Stimulated activated CD4-positive, alpha-beta T cell treated with anti-CD3 and anti-CD28 coated beads, Interleukin-12 subunit alpha, Interleukin-12 subunit beta, amount 100 ng/mL, for 48 hours (primary cell): Measurements from ENCODE around the gene TLR9.
"Not testable (repeated sequence)": the region's sequence is repeated elsewhere in the genome, so short reads cannot be mapped to it uniquely, and the experiment has no call there.

Source experiments
- DNase-seq, 3 donors: peaks; one replicate each; pipeline ENCODE4 v3.0.0-alpha.2; 2020; ENCODE audit warnings: low read depth in 2 of 3, low spot score in 1 of 3

The TLR9 gene

GRCh38 chr3:52196977-52197376, 28.5 kb downstream of the TLR9 start:
- no peak for DNase-seq

GRCh38 chr3:52195823-52196331, 29.6 kb downstream of the TLR9 start:
- no peak for DNase-seq

GRCh38 chr3:52195291-52195597, 30.2 kb downstream of the TLR9 start:
- no peak for DNase-seq

GRCh38 chr3:52194485-52195290, 30.8 kb downstream of the TLR9 start:
- no peak for DNase-seq

- DNase-seq: no peak
These were observed 32.4 kb downstream of the TLR9 start for GRCh38 chr3:52193065-52193464.

GRCh38 chr3:52191663-52192062, 33.8 kb downstream of the TLR9 start:
- DNase-seq: no peak

GRCh38 chr3:52190294-52191074, 35.0 kb downstream of the TLR9 start:
- DNase-seq: no peak

GRCh38 chr3:52188556-52188955, 36.9 kb downstream of the TLR9 start:
- no peak for DNase-seq

- no peak for DNase-seq
These were observed 38.7 kb downstream of the TLR9 start for GRCh38 chr3:52186729-52187128.

- DNase-seq: no peak
These were observed 39.6 kb downstream of the TLR9 start for GRCh38 chr3:52185837-52186236.

- no peak for DNase-seq
These were observed 40.1 kb downstream of the TLR9 start for GRCh38 chr3:52185311-52185710.

- DNase-seq: no peak
These were observed 40.8 kb downstream of the TLR9 start for GRCh38 chr3:52184690-52185089.

- DNase-seq: no peak
These were observed 41.5 kb downstream of the TLR9 start for GRCh38 chr3:52183786-52184445.

GRCh38 chr3:52182691-52183090, 42.8 kb downstream of the TLR9 start:
- no peak for DNase-seq

- no peak for DNase-seq
These were observed 43.2 kb downstream of the TLR9 start for GRCh38 chr3:52182196-52182595.

GRCh38 chr3:52181543-52181942, 43.9 kb downstream of the TLR9 start:
- DNase-seq: no peak

GRCh38 chr3:52178537-52178936, 46.9 kb downstream of the TLR9 start:
- no peak for DNase-seq

- not testable (repeated sequence) for DNase-seq
These were observed 47.3 kb downstream of the TLR9 start for GRCh38 chr3:52178126-52178525.

GRCh38 chr3:52177701-52178042, 47.8 kb downstream of the TLR9 start:
- DNase-seq: no peak

- no peak for DNase-seq
These were observed 48.3 kb downstream of the TLR9 start for GRCh38 chr3:52176951-52177700.

GRCh38 chr3:52176180-52176752, 49.2 kb downstream of the TLR9 start:
- no peak for DNase-seq
